Spleen (tissue), 11 donors: ENCODE results near the gene ERMP1. TPM values are rescaled to one million over a fixed set of nuclear protein-coding genes. Genes with fewer than 3 reads are reported as not detected.

Source experiments
- DNase-seq: peaks from one replicate; pipeline ENCODE4 v3.0.0-alpha.2; 2020
- H3K27ac ChIP-seq, 8 donors: fragments of 200-600 bp; sonication (generic) in 7 of 8; 1 replicate in 4 of 8; 2 replicates in 4 of 8; pipeline versions ENCODE4 v1.5.0 to v1.8.0; 2016 to 2021; ENCODE audit warnings: inconsistent platforms in 4 of 8, mild to moderate bottlenecking in 4 of 8, moderate library complexity in 1 of 8
- H3K27me3 ChIP-seq, 7 donors: fragments of 200-600 bp; sonication (generic) in 6 of 7; replicated peaks in 1 of 7; 1 replicate in 4 of 7; 2 replicates in 3 of 7; pipeline versions ENCODE4 v1.5.0 to v1.8.0; 2016 to 2021; ENCODE audit warnings: inconsistent platforms in 3 of 7, mild to moderate bottlenecking in 1 of 7
- H3K36me3 ChIP-seq, 6 donors: fragments of 200-600 bp; sonication (generic) in 5 of 6; 1 replicate in 4 of 6; 2 replicates in 2 of 6; pipeline versions ENCODE4 v1.5.0 to v1.8.0; 2016 to 2021; ENCODE audit warnings: inconsistent platforms in 2 of 6
- H3K4me1 ChIP-seq, 6 donors: fragments of 200-600 bp; sonication (generic) in 5 of 6; 1 replicate in 3 of 6; 2 replicates in 3 of 6; pipeline versions ENCODE4 v1.5.0 to v1.8.0; 2016 to 2021; ENCODE audit warnings: inconsistent platforms in 3 of 6
- H3K4me3 ChIP-seq, 8 donors: fragments of 200-600 bp; sonication (generic) in 7 of 8; 1 replicate in 4 of 8; 2 replicates in 4 of 8; pipeline versions ENCODE4 v1.5.0 to v1.8.0; 2016 to 2021; ENCODE audit warnings: inconsistent platforms in 4 of 8, mild to moderate bottlenecking in 4 of 8, moderate library complexity in 2 of 8
- H3K9me3 ChIP-seq, 8 donors: fragments of 200-600 bp; sonication (generic) in 7 of 8; 1 replicate in 4 of 8; 2 replicates in 4 of 8; pipeline versions ENCODE4 v1.5.0 to v1.8.0; 2016 to 2021; ENCODE audit warnings: inconsistent platforms in 4 of 8
- POLR2A ChIP-seq, 3 donors: fragments of 450-650 bp; IDR thresholded peaks; one replicate each; pipeline ENCODE4 v1.5.1; 2017; ENCODE audit warnings: antibody characterized with exemption in 3 of 3, mild to moderate bottlenecking in 1 of 3
- POLR2AphosphoS5 ChIP-seq, 3 donors: sonication (generic); formaldehyde crosslinking; IDR thresholded peaks; one replicate each; pipeline ENCODE4 v1.5.1; 2017; ENCODE audit warnings: antibody characterized with exemption in 3 of 3
- WGBS, 5 donors: extraction: QIAGEN DNeasy Blood & Tissue Kit in 3 of 5; methylation state at CpG; one replicate each; pipeline versions ENCODE4 v1.1.5 to v1.1.7; 2013 to 2018; 5-methylcytosine and 5-hydroxymethylcytosine counted together
- intact Hi-C: fragments of 100-400 bp; cut with DNase I; formaldehyde crosslinking; loops from one replicate; pipeline ENCODE4 v1.15.0; 2023; ENCODE audit warnings: low total_unique reads
- polyA plus RNA-seq, 3 donors: library from polyadenylated mRNA; stranded (reverse); fragments of 200-250 nt; gene quantifications; one replicate each; pipeline ENCODE4 v1.2.1, GENCODE V29; 2013
- total RNA-seq, 7 donors: library from RNA; depleted of rRNA in 3 of 7; stranded (reverse); fragments of >200 nt in 3 of 7; fragmentation: NEBNext Ultra II Directional in 4 of 7; extraction: Animal tissue kit (Norgen Biotek cat#: 25700) in 4 of 7; gene quantifications; one replicate each; pipeline versions ENCODE4 v1.1.0 to v1.2.1, GENCODE V29; 2016 to 2021
- TF ChIP-seq, protein P1 (sequence below), 11 experiments: fragments of 200-600 bp in 7 of 11; fragments of 450-650 bp in 4 of 11; sonication (generic) in 4 of 11; IDR thresholded peaks in 8 of 11; conservative IDR thresholded peaks in 3 of 11; 1 replicate in 7 of 11; 2 replicates in 4 of 11; pipeline versions ENCODE4 v1.4.0 to v1.8.0; 2016 to 2021; ENCODE audit warnings: antibody characterized with exemption in 11 of 11, inconsistent platforms in 4 of 11, mild to moderate bottlenecking in 1 of 11
- donor health status: healthy with polysubstance abuse.
- donor health status: DM: no; HTN: no; CAD: no; lungs with moderate emphysema.
- donor health status: DM: no; HTN: no; CAD: no.
- donor health status: Bipolar disorder and iron deficiency.
- donor health status: healthy.
- donor health status: DM: no; HTN: no; CAD: no.
- donor health status: DM: yes; HTN: yes; CAD: no.

ERMP1 gene
- total and polyA plus RNA-seq, 10 donors, result 1.9 to 15.5 (median 12.8) TPM

GRCh38 chr9:5756633-5757032 lies 76.3 kb downstream of the ERMP1 start:
- Histone ChIP-seq H3K27me3 (no peaks in the 10 kb centered on the region), H3K9me3 (no peaks in the 10 kb centered on the region), H3K4me1 (no peaks in the 10 kb centered on the region), H3K36me3 (peaks cover 0 to 99% (median 24%) of the 10 kb centered on the region in 6 donors), H3K4me3 (no peak overlapping the region), H3K27ac (no peak overlapping the region)
- intact Hi-C loops, result no loop called here
- 93 to 99% (median 98%) methylated on average over 3 of the region's 3 CpGs for WGBS, 5 donors
- TF ChIP-seq POLR2A (IDR thresholded peaks at IDR 0.05) (no peak), POLR2AphosphoS5 (IDR thresholded peaks at IDR 0.05) (no peak)
- TF ChIP-seq, protein P1, sequence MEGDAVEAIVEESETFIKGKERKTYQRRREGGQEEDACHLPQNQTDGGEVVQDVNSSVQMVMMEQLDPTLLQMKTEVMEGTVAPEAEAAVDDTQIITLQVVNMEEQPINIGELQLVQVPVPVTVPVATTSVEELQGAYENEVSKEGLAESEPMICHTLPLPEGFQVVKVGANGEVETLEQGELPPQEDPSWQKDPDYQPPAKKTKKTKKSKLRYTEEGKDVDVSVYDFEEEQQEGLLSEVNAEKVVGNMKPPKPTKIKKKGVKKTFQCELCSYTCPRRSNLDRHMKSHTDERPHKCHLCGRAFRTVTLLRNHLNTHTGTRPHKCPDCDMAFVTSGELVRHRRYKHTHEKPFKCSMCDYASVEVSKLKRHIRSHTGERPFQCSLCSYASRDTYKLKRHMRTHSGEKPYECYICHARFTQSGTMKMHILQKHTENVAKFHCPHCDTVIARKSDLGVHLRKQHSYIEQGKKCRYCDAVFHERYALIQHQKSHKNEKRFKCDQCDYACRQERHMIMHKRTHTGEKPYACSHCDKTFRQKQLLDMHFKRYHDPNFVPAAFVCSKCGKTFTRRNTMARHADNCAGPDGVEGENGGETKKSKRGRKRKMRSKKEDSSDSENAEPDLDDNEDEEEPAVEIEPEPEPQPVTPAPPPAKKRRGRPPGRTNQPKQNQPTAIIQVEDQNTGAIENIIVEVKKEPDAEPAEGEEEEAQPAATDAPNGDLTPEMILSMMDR (IDR thresholded peaks at IDR 0.05 in 8 of 11, conservative IDR thresholded peaks at IDR 0.05 in 3 of 11), result no peak
- no peak for DNase-seq

- DNase-seq, result no peak
- Histone ChIP-seq H3K36me3 (peaks cover 3 to 99% (median 39%) of the 10 kb centered on the region in 6 donors), H3K27ac (no peak overlapping the region), H3K27me3 (no peaks in the 10 kb centered on the region), H3K9me3 (no peaks in the 10 kb centered on the region), H3K4me3 (no peak overlapping the region), H3K4me1 (no peaks in the 10 kb centered on the region)
- no peak for TF ChIP-seq POLR2AphosphoS5 (IDR thresholded peaks at IDR 0.05)
- WGBS, 5 donors, result 90 to 100% (median 97%) methylated on average over 1 of the region's 1 CpG
- intact Hi-C loops, result no loop called here
Observed at GRCh38 chr9:5750569-5750968, 82.3 kb downstream of the ERMP1 start.

DNA sequence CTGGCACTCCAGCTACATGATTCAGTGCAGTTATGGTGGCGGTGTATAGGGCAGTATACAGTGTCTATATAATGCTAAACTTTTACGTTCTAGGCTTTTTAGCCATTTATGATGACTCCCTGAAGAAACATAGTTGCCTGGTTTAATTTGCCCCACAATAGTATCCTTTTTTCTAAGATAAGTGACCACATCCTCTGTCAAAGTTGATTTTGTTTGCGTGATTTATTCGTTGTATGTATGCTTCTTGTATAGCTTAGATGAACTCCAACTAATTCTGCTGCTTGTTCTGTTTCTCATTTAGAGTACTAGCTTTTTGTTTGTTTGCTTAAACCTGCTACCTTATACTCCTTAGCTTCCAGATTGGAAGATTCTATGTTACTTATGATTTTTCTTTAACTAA lies 83.6 kb downstream of the ERMP1 start:
- 73 to 86% (median 84%) methylated on average over 4 of the region's 4 CpGs for WGBS, 5 donors
- H3K27ac ChIP-seq, result no peak overlapping the region
- DNase-seq, result no peak
- H3K36me3 ChIP-seq, result peaks cover 3 to 100% (median 42%) of the 10 kb centered on the region in 6 donors
- TF ChIP-seq POLR2AphosphoS5 (IDR thresholded peaks at IDR 0.05), result no peak
- TF ChIP-seq POLR2A (IDR thresholded peaks at IDR 0.05), result no peak
- TF ChIP-seq, protein P1 (IDR thresholded peaks at IDR 0.05 in 8 of 11, conservative IDR thresholded peaks at IDR 0.05 in 3 of 11), result no peak
- H3K4me3 ChIP-seq, result no peak overlapping the region
- intact Hi-C loops, result no loop called here
- H3K4me1 ChIP-seq, result no peaks in the 10 kb centered on the region
- no peaks in the 10 kb centered on the region for H3K9me3 ChIP-seq
- no peaks in the 10 kb centered on the region for H3K27me3 ChIP-seq

DNA sequence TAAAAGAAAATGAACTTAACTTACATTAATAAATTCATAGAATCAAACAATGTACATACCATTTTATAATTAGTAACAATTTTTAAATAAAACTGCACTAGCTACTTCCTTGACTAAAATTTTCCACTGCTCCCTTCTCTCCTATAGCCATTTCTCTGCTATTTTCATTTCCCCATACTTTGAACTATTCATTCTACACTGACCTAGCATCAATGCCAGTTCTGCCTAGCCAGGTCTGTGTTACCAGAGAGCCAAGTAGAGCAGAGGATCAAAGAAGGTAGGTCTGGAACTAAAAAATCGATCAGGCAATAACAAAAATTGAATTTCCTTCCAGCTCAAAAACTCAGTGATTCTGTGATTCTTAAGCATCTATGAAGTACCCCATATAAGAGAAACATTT lies 84.5 kb downstream of the ERMP1 start:
- TF ChIP-seq, protein P1 (IDR thresholded peaks at IDR 0.05 in 8 of 11, conservative IDR thresholded peaks at IDR 0.05 in 3 of 11), result no peak
- no peak for TF ChIP-seq POLR2AphosphoS5 (IDR thresholded peaks at IDR 0.05)
- TF ChIP-seq POLR2A (IDR thresholded peaks at IDR 0.05), result no peak
- H3K27ac ChIP-seq, result no peak overlapping the region
- no peaks in the 10 kb centered on the region for H3K4me1 ChIP-seq
- DNase-seq, result no peak
- no peaks in the 10 kb centered on the region for H3K27me3 ChIP-seq
- no peaks in the 10 kb centered on the region for H3K9me3 ChIP-seq
- peaks cover 3 to 100% (median 49%) of the 10 kb centered on the region in 6 donors for H3K36me3 ChIP-seq
- H3K4me3 ChIP-seq, result no peak overlapping the region
- intact Hi-C loops, result no loop called here
- WGBS, 5 donors, result 93 to 100% (median 94%) methylated on average over 1 of the region's 1 CpG

GRCh38 chr9:5743109-5743508 lies 89.8 kb downstream of the ERMP1 start:
- TF ChIP-seq POLR2A (IDR thresholded peaks at IDR 0.05) (no peak), POLR2AphosphoS5 (IDR thresholded peaks at IDR 0.05) (no peak)
- TF ChIP-seq, protein P1 (IDR thresholded peaks at IDR 0.05 in 8 of 11, conservative IDR thresholded peaks at IDR 0.05 in 3 of 11), result no peak
- 94 to 99% (median 97%) methylated on average over 3 of the region's 3 CpGs for WGBS, 5 donors
- H3K27me3 ChIP-seq, result no peaks in the 10 kb centered on the region
- no peaks in the 10 kb centered on the region for H3K9me3 ChIP-seq
- no peak overlapping the region for H3K27ac ChIP-seq
- H3K4me3 ChIP-seq, result no peak overlapping the region
- intact Hi-C loops, result no loop called here
- H3K4me1 ChIP-seq, result no peaks in the 10 kb centered on the region
- peaks cover 3 to 99% (median 47%) of the 10 kb centered on the region in 6 donors for H3K36me3 ChIP-seq
- DNase-seq, result no peak
